Measurements from ENCODE around the gene CD96.

- TF ChIP-seq EP300 (IDR thresholded peaks at IDR 0.05) (no peak), CTCF (IDR thresholded peaks at IDR 0.05) (no peak)
Observed at GRCh38 chr3:111545349-111545748, 3.4 kb downstream of the CD96 start.

Data from ovary (tissue), 3 donors.